MM.1S (cell line): Measurements from ENCODE around the gene MACROD2.

Source experiments
- EZH2 ChIP-seq: fragments of 300-600 bp; sonication (generic); optimal IDR thresholded peaks from 2 replicates; pipeline ENCODE3; 2017; ENCODE audit warnings: low read depth, mild to moderate bottlenecking, antibody characterized with exemption, low read length, mixed read lengths
- TF ChIP-seq, protein P1 (sequence below): fragments of 300-600 bp; sonication (generic); IDR thresholded peaks from 2 replicates; pipeline ENCODE4 v1.5.1; 2016; ENCODE audit warnings: antibody characterized with exemption, low read length, mixed read lengths

DNA sequence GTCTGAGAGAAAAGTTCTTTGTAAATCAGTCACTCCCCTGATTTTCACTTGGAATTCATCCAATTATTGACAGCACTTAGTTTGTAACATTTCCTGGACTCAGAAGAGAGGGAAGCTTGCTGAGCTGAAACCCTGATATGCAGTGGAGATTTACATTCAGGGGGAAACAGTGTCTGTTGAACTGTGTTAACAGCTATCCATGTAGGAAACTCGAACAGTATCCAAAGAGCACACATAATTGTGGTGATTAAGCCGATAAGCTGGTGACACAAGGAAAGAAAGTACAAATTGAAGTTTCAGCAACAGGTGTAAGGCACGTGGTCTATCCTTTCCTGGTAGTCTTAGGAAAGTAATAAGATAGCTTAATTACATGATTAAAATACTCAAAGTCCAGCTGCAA lies 420.2 kb downstream of the MACROD2 start:
- TF ChIP-seq, protein P1, sequence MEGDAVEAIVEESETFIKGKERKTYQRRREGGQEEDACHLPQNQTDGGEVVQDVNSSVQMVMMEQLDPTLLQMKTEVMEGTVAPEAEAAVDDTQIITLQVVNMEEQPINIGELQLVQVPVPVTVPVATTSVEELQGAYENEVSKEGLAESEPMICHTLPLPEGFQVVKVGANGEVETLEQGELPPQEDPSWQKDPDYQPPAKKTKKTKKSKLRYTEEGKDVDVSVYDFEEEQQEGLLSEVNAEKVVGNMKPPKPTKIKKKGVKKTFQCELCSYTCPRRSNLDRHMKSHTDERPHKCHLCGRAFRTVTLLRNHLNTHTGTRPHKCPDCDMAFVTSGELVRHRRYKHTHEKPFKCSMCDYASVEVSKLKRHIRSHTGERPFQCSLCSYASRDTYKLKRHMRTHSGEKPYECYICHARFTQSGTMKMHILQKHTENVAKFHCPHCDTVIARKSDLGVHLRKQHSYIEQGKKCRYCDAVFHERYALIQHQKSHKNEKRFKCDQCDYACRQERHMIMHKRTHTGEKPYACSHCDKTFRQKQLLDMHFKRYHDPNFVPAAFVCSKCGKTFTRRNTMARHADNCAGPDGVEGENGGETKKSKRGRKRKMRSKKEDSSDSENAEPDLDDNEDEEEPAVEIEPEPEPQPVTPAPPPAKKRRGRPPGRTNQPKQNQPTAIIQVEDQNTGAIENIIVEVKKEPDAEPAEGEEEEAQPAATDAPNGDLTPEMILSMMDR = no peak
- TF ChIP-seq EZH2 = no peak
